Testis (tissue), 3 donors: Measurements from ENCODE around the gene EFNA5. TPM values are rescaled to one million over a fixed set of nuclear protein-coding genes. Genes with fewer than 3 reads are reported as not detected.

ENCODE experiments used
- DNase-seq: peaks from one replicate; pipeline ENCODE4 v3.0.0-alpha.2; 2019
- H3K27ac ChIP-seq, 2 donors: fragments of 200-600 bp; sonication (generic); one replicate each; pipeline ENCODE4 v1.5.1; 2019
- H3K27me3 ChIP-seq: fragments of 200-600 bp; sonication (generic); one replicate; pipeline ENCODE4 v1.5.1; 2019
- H3K36me3 ChIP-seq: fragments of 200-600 bp; sonication (generic); one replicate; pipeline ENCODE4 v1.5.1; 2017; ENCODE audit warnings: low read depth; ENCODE audit errors: missing control alignments
- H3K4me1 ChIP-seq: fragments of 200-600 bp; sonication (generic); one replicate; pipeline ENCODE4 v1.5.1; 2019
- H3K4me3 ChIP-seq, 2 donors: fragments of 200-600 bp; sonication (generic); one replicate each; pipeline ENCODE4 v1.5.1; 2017 to 2019
- H3K9me3 ChIP-seq: fragments of 200-600 bp; sonication (generic); one replicate; pipeline ENCODE4 v1.5.1; 2017
- POLR2A ChIP-seq: fragments of 450-650 bp; IDR thresholded peaks from one replicate; pipeline ENCODE4 v1.6.1; 2017; ENCODE audit warnings: antibody characterized with exemption, mild to moderate bottlenecking, moderate library complexity
- WGBS, 2 donors: methylation state at CpG; one replicate each; pipeline ENCODE4 v1.1.5; 2018; 5-methylcytosine and 5-hydroxymethylcytosine counted together
- intact Hi-C: fragments of 100-400 bp; cut with DNase I; formaldehyde crosslinking; loops from one replicate; pipeline ENCODE4 v1.15.1; 2023; ENCODE audit warnings: low total_unique reads
- polyA plus RNA-seq: library from polyadenylated mRNA; stranded (reverse); fragments of 350-450 nt; fragmentation: Illumina TruSeq; extraction: RNeasy Lipid Tissue Mini Kit (QIAGEN cat#74804); gene quantifications from one replicate; pipeline ENCODE4 v1.2.3, GENCODE V29; 2014; ENCODE audit warnings: low read depth, low replicate concordance; ENCODE audit not compliant: insufficient read depth
- total RNA-seq, 2 donors: library from RNA; depleted of rRNA; stranded (reverse); fragments of >200 nt; gene quantifications; one replicate each; pipeline ENCODE4 v1.2.3, GENCODE V29; 2016
- TF ChIP-seq, protein P1 (sequence below), 3 experiments: fragments of 450-650 bp in 2 of 3; fragments of 200-600 bp in 1 of 3; sonication (generic) in 1 of 3; IDR thresholded peaks; one replicate each; pipeline ENCODE4 v1.5.1; 2016 to 2019; ENCODE audit warnings: antibody characterized with exemption in 3 of 3, mild to moderate bottlenecking in 2 of 3, moderate library complexity in 1 of 3

EFNA5 gene
- total and polyA plus RNA-seq, 3 donors from 2014 or later = 2.6 to 5.4 (median 3.5) TPM

DNA sequence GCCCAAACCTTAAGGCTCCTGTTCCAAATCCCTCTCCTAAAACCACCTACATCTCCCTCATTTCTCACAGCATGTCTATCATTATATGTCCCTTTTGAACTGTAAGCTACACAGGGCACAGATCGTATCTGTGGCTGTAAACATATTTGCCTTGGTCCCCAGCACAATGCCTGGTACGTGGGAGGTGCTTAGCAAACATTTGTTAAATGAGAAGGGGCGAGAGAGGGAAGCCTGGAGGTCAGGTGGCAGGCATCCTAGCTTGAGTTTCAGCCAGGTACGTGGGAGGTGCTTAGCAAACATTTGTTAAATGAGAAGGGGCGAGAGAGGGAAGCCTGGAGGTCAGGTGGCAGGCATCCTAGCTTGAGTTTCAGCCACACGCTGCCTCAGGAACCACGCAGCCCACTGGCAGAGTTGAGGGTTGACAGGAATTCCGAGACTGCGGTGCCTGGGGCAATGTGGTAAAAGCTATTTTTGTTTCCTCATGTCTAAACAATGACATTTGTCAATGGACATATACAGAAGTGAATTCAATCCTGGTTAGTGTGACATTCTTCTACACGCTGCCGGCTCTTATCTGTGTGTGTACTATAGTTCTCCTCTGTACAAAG lies 113.6 kb downstream of the EFNA5 start:
- no peaks in the 10 kb centered on the region for H3K36me3 ChIP-seq
- no peak overlapping the region for H3K27ac ChIP-seq
- no peaks in the 10 kb centered on the region for H3K4me1 ChIP-seq
- H3K27me3 ChIP-seq = no peaks in the 10 kb centered on the region
- TF ChIP-seq POLR2A = no peak
- TF ChIP-seq, protein P1, sequence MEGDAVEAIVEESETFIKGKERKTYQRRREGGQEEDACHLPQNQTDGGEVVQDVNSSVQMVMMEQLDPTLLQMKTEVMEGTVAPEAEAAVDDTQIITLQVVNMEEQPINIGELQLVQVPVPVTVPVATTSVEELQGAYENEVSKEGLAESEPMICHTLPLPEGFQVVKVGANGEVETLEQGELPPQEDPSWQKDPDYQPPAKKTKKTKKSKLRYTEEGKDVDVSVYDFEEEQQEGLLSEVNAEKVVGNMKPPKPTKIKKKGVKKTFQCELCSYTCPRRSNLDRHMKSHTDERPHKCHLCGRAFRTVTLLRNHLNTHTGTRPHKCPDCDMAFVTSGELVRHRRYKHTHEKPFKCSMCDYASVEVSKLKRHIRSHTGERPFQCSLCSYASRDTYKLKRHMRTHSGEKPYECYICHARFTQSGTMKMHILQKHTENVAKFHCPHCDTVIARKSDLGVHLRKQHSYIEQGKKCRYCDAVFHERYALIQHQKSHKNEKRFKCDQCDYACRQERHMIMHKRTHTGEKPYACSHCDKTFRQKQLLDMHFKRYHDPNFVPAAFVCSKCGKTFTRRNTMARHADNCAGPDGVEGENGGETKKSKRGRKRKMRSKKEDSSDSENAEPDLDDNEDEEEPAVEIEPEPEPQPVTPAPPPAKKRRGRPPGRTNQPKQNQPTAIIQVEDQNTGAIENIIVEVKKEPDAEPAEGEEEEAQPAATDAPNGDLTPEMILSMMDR (IDR thresholded peaks at IDR 0.05) = no peak
- no peak overlapping the region for H3K4me3 ChIP-seq
- DNase-seq = no peak
- H3K9me3 ChIP-seq = no peaks in the 10 kb centered on the region
- 80 to 82% methylated on average over 11 of the region's 11 CpGs for WGBS, 2 donors
- intact Hi-C loops = no loop called here

DNA sequence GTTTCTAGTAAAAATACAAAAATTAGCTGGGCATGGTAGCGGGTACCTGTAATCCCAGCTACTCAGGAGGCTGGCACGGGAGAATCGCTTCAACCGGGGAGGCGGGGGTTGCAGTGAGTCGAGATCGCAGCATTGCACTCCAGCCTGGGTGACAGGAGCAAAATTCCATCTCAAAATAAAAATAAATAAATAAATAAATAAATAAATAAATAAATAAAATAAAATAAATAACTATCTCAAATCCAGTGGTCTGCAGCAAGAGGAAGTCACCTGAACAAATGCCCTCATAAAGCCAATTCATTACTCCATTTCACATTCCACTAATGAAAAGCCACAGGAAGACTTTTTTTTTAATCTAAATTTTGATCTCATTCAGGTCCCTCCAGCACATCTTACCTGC lies 114.2 kb downstream of the EFNA5 start:
- TF ChIP-seq POLR2A = no peak
- TF ChIP-seq, protein P1 (IDR thresholded peaks at IDR 0.05) = no peak
- Histone ChIP-seq H3K4me1 (no peaks in the 10 kb centered on the region), H3K4me3 (no peak overlapping the region), H3K27me3 (no peaks in the 10 kb centered on the region), H3K36me3 (no peaks in the 10 kb centered on the region), H3K27ac (no peak overlapping the region), H3K9me3 (no peaks in the 10 kb centered on the region)
- 95 to 97% methylated on average over 7 of the region's 7 CpGs for WGBS, 2 donors
- no peak for DNase-seq
- intact Hi-C loops = no loop called here

DNA sequence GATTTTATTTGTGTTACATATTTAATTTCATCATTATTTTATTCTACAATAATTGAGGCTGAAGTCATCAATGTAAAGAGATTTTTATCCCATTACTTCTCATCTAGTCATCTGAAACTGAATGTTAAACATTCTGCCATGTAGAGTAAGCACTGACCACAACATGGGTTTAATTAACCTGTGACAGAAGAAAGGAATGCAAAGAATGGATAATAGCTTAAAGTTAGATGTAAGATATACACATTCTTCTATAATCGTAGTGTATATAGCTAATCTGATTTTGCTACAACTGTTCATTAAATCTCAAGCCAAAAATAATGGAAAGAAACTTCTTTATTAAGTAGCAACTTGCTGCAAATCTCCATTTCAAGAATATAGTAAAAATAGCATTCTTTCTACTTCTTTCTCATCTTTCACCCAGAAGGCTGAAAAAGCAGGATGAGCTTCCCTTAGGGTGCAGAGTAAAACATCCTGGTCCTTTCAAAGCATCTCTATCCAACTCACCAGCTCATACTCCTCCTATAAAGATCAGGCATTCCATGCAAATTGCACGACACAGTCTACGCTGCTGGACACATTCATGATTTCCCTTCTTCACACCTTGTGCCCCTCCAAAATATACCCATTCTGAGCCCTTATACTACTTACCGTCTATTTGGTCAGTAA lies 115.2 kb downstream of the EFNA5 start:
- no peaks in the 10 kb centered on the region for H3K27me3 ChIP-seq
- TF ChIP-seq, protein P1 (IDR thresholded peaks at IDR 0.05) = no peak
- TF ChIP-seq POLR2A = no peak
- no peak for DNase-seq
- H3K4me1 ChIP-seq = no peaks in the 10 kb centered on the region
- no peak overlapping the region for H3K27ac ChIP-seq
- H3K9me3 ChIP-seq = no peaks in the 10 kb centered on the region
- H3K36me3 ChIP-seq = no peaks in the 10 kb centered on the region
- intact Hi-C loops = no loop called here
- no peak overlapping the region for H3K4me3 ChIP-seq
- 88 to 89% methylated on average over 4 of the region's 4 CpGs for WGBS, 2 donors

DNA sequence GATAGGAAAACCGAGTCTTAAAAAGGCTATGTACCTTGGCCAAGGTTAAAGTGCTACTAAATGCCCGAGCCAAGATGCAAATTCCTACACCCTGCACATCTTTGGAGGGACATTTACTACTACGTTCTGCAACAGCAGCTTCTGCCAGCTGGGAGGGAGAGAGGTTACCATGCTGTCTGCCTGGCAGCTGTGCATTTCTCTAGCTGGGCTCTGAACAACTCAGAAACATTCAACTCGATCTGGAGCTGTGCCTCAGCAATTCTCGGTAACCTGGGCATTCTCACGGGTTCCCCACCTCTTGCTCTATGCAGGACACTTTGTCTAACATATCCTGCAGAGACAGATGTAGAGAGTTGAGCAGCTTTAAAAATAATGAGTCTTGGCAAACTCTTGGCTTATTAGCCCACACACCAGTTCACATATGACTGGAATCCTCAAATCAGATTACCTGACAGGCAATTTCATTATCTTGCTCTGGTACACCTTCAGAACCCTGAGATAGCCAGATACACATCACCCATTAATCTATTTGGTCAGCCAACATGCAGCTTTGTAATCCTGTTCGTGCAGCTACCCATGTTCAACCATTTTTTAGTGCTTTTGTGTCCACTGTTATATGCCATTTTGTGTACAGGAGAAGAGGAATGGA lies 115.8 kb downstream of the EFNA5 start:
- Histone ChIP-seq H3K27ac (no peak overlapping the region), H3K9me3 (no peaks in the 10 kb centered on the region), H3K36me3 (no peaks in the 10 kb centered on the region), H3K27me3 (no peaks in the 10 kb centered on the region), H3K4me1 (no peaks in the 10 kb centered on the region), H3K4me3 (no peak overlapping the region)
- intact Hi-C loops = no loop called here
- DNase-seq = no peak
- TF ChIP-seq POLR2A = no peak
- TF ChIP-seq, protein P1 (IDR thresholded peaks at IDR 0.05) = no peak
- 83 to 91% methylated on average over 4 to 7 of the region's 7 CpGs for WGBS, 2 donors
